ENCODE results near the gene NKD1.
"Not testable (repeated sequence)": the region's sequence is repeated elsewhere in the genome, so short reads cannot be mapped to it uniquely, and the experiment has no call there.

Gene NKD1

DNA sequence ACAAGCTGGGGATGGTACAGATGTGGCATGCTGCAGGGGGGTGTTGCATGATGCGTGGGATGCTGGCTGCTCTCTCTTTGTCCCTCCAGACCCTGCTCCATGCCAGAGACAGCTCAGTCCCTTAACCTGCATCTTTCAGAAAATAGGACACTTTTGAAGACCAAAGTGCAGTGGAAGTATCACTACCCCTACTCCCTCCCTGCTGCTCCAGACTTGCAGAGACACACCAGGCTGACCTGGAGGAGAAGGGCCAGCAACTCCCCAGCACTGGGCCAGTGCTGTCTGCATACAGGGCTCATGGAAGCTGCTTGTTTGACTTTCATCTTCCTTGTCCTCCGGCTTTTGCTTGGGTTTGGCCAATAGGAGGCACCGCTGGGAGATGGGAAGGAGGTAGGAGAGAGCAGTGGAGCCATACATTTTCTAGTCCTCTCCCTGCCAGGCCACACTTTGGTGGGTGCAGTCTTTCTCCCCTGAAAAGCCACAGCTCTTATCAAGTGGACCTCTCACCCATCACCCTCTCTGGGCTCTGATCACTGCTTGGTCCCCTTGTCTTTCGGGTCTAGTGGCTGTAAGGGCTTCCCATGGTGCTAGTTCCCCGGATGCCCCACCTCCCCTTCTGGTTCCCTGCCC, 46.1 kb upstream of the NKD1 start:
- no peaks in the 10 kb centered on the region for H3K27me3 ChIP-seq (replicated peaks)
- H3K27ac ChIP-seq: no peak overlapping the region
- TF ChIP-seq, protein P1, sequence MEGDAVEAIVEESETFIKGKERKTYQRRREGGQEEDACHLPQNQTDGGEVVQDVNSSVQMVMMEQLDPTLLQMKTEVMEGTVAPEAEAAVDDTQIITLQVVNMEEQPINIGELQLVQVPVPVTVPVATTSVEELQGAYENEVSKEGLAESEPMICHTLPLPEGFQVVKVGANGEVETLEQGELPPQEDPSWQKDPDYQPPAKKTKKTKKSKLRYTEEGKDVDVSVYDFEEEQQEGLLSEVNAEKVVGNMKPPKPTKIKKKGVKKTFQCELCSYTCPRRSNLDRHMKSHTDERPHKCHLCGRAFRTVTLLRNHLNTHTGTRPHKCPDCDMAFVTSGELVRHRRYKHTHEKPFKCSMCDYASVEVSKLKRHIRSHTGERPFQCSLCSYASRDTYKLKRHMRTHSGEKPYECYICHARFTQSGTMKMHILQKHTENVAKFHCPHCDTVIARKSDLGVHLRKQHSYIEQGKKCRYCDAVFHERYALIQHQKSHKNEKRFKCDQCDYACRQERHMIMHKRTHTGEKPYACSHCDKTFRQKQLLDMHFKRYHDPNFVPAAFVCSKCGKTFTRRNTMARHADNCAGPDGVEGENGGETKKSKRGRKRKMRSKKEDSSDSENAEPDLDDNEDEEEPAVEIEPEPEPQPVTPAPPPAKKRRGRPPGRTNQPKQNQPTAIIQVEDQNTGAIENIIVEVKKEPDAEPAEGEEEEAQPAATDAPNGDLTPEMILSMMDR (IDR thresholded peaks at IDR 0.05; ENCODE audit: low read depth, low read length, missing control alignments): no peak
- no peak for DNase-seq
- H3K4me3 ChIP-seq (ENCODE audit: low read depth, low read length): no peak overlapping the region
- in situ Hi-C loops (cut with HindIII; ENCODE audit: low pct_ligation_motif_present, low sequenced_read_pairs): no loop called here
- H3K36me3 ChIP-seq (replicated peaks): no peaks in the 10 kb centered on the region

DNA sequence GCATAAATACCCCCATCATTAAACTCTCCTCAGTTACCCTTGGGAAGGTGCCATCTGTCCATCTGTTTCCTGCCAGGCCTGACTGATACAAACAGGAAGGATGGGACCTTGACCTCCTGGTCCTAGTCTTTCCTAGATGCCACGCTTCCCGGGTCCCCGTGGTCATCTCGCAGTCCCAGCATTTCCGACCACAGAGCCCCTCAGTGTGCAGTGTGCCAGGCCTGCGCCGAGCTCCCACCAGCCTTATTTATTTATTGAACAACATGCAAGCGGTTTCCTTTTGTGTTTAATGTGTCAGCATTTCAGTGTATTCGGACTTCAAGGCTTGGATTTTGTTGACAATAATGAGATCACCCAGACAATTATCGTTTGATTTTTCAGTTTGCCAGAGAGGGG, 45.6 kb upstream of the NKD1 start:
- TF ChIP-seq, protein P1 (IDR thresholded peaks at IDR 0.05; ENCODE audit: low read depth, low read length, missing control alignments): no peak
- no peak for DNase-seq
- in situ Hi-C loops (cut with HindIII; ENCODE audit: low pct_ligation_motif_present, low sequenced_read_pairs): no loop called here
- no peak overlapping the region for H3K4me3 ChIP-seq (ENCODE audit: low read depth, low read length)
- H3K36me3 ChIP-seq (replicated peaks): no peaks in the 10 kb centered on the region
- no peaks in the 10 kb centered on the region for H3K27me3 ChIP-seq (replicated peaks)
- H3K27ac ChIP-seq: no peak overlapping the region

DNA sequence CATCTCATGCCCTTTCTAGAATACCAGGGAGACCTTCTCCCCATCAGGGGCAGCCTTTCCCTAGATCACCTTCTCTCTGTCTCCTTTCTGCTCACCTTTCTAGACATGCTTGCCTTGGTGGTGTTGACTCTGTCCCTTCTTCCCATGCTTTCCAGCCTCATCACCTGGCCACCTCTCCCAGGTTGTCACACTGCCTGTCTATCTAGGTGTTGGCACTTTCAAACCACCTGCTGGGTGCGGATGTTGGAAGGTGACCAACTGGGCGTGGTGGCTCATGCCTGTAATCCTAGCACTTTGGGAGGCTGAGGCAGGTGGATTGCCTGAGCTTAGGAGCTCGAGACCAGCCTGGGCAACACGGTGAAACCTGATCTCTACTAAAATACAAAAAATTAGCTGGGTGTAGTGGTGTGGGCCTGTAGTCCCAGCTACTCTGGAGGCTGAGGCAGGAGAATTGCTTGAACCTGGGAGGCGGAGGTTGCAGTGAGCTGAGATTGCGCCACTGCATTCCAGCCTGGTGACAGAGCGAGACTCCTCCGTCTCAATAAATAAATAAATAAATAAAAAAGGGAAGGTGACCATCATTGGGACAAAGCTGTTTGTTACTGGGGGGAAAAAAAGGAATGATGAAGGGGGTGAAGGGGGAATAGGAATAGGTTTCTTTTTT, 44.2 kb upstream of the NKD1 start:
- H3K27me3 ChIP-seq (replicated peaks); H3K36me3 ChIP-seq (replicated peaks); DNase-seq; H3K27ac ChIP-seq; H3K4me3 ChIP-seq (ENCODE audit: low read depth, low read length); in situ Hi-C loops (cut with HindIII; ENCODE audit: low pct_ligation_motif_present, low sequenced_read_pairs): not testable (repeated sequence)

DNA sequence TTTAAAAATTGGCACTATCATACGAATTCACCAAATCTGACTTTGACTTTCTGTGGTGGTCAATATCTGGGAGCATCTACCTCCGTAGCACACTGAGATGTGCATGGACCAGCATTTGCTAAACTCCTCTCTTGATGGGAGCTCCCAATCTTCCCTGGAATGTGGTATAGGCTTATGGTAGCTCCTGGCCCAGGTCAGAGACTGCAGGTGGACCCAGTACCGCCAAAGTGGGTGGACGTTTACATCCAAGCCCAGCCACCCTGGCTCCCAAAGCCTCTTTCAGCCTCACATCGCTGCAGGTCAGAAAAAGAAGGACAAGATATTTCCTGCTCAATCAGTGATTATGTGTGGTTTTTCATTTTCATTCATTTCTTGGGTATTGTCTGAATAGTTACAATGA, 43.1 kb upstream of the NKD1 start:
- TF ChIP-seq, protein P1 (IDR thresholded peaks at IDR 0.05; ENCODE audit: low read depth, low read length, missing control alignments): no peak
- Histone ChIP-seq H3K4me3 (ENCODE audit: low read depth, low read length) (no peak overlapping the region), H3K27me3 (replicated peaks) (no peaks in the 10 kb centered on the region), H3K27ac (no peak overlapping the region), H3K36me3 (replicated peaks) (no peaks in the 10 kb centered on the region)
- in situ Hi-C loops (cut with HindIII; ENCODE audit: low pct_ligation_motif_present, low sequenced_read_pairs): no loop called here
- DNase-seq: no peak

DNA sequence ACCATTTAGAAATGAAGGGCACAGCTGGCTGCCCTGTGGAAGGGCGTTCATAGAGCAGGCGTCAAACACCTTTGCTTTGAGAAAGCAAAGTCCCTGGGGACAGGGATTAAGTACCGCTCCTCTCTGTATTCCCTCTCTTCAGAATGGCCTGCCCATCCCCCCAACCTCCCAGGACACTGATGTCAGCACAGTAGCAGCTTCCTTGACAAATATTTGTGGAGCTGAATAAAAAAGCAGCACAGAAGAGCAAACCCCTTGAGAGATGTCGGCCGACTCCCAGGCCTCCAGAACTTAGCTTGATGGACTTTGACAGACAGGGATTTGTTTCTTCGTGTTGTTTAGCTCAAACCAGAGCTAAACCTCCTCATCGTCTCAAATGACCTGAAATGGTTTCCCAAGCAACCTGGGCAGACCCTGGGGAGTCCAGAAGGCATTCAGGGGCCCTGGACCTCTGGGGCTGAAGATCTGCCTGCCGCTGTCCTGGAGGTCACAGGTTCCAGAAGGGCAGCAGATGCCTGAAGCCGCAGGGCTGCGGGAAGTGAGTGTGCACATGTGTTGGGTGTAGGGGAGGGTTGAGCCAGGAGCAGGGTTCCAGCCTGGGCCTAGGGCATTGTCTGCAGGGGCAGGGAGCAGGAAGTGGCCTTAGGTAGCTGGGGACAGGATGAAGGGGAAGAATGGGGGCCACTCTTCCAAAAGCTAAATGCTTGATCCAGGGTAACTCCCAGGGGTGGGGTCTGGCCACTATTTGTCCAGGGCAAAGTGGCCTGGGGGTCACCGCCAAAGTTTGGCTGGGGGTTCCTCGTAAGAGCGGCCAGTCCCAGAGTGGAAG, 42.3 kb upstream of the NKD1 start:
- no peak for DNase-seq
- Histone ChIP-seq H3K36me3 (replicated peaks) (no peaks in the 10 kb centered on the region), H3K4me3 (ENCODE audit: low read depth, low read length) (no peak overlapping the region), H3K27me3 (replicated peaks) (no peaks in the 10 kb centered on the region), H3K27ac (no peak overlapping the region)
- TF ChIP-seq, protein P1 (IDR thresholded peaks at IDR 0.05; ENCODE audit: low read depth, low read length, missing control alignments): no peak
- in situ Hi-C loops (cut with HindIII; ENCODE audit: low pct_ligation_motif_present, low sequenced_read_pairs): no loop called here

DNA sequence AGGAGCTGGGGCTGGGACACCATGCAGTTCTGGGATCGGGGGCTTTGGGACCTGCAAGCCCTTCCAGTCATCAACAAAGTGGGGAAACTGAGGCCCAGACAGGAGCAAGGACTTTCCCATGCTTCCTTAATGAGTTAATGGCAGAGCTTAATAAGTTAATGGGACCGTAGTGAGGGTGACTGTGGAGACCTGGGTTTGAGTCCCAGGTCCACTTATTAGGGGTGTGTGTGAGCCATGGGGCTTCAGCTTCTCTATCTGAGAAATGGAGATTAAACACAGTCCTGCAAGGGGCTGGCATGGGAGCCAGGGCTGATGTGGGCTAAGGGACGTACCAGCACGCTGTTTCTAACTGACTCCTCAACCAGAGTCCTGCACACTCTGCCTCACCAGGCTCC, 41.7 kb upstream of the NKD1 start:
- Histone ChIP-seq H3K36me3 (replicated peaks) (no peaks in the 10 kb centered on the region), H3K27ac (no peak overlapping the region), H3K4me3 (ENCODE audit: low read depth, low read length) (no peak overlapping the region), H3K27me3 (replicated peaks) (no peaks in the 10 kb centered on the region)
- TF ChIP-seq, protein P1 (IDR thresholded peaks at IDR 0.05; ENCODE audit: low read depth, low read length, missing control alignments): no peak
- DNase-seq: no peak
- in situ Hi-C loops (cut with HindIII; ENCODE audit: low pct_ligation_motif_present, low sequenced_read_pairs): no loop called here
